Measurements from ENCODE around the gene COX7B2.

DNA sequence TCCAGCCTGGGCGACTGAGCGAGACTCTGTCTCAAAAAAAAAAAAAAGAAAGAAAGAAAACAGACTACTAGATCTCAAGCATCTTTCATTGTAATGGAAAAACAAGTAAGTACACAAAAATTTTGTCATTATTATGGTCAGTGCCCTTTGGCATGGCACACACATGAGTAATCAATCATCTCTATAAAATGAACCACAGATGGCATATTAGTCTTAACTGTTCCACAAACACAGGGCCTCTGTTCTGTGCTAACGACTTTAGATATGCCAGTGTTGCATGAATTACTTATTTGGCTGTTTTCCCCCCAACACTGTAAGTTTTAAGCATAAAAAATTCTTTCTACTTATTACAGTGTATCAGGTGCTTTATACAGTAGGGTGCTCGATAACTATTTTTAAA is 90.4 kb downstream of the COX7B2 start:
- no peak for TF ChIP-seq POLR2AphosphoS5 (IDR thresholded peaks at IDR 0.05; ENCODE audit: borderline replicate concordance, low read depth, low read length)
- TF ChIP-seq EZH2 (IDR thresholded peaks at IDR 0.05), result no peak
- TF ChIP-seq FOXP2 (optimal IDR thresholded peaks at IDR 0.05; ENCODE audit: control extremely low read depth, extremely low read length, insufficient read depth), result no peak

Data from SK-N-MC (cell line).